Activated T-cell treated with anti-CD3 and anti-CD28 coated beads for 4 hours (primary cell): ENCODE measurements around the gene JAKMIP3.

Experiments
- DNase-seq: peaks from one replicate; pipeline ENCODE4 v3.0.0-alpha.2; 2020

The JAKMIP3 gene

GRCh38 chr10:132100091-132100481 lies 34.3 kb downstream of the JAKMIP3 start:
- no peak for DNase-seq

- no peak for DNase-seq
These were observed 35.0 kb downstream of the JAKMIP3 start for GRCh38 chr10:132100556-132101349.

GRCh38 chr10:132101529-132101928 lies 35.8 kb downstream of the JAKMIP3 start:
- no peak for DNase-seq

- DNase-seq = no peak
These were observed 36.4 kb downstream of the JAKMIP3 start for GRCh38 chr10:132102071-132102716.

- DNase-seq = no peak
These were observed 37.0 kb downstream of the JAKMIP3 start for GRCh38 chr10:132102717-132103110.

GRCh38 chr10:132103116-132103910 lies 37.6 kb downstream of the JAKMIP3 start:
- DNase-seq = no peak

GRCh38 chr10:132104062-132104461 lies 38.3 kb downstream of the JAKMIP3 start:
- DNase-seq = no peak

GRCh38 chr10:132104471-132105301 lies 38.9 kb downstream of the JAKMIP3 start:
- no peak for DNase-seq

GRCh38 chr10:132105302-132105995 lies 39.7 kb downstream of the JAKMIP3 start:
- no peak for DNase-seq

GRCh38 chr10:132106431-132106830 lies 40.7 kb downstream of the JAKMIP3 start:
- DNase-seq = no peak

GRCh38 chr10:132107186-132107948 lies 41.6 kb downstream of the JAKMIP3 start:
- DNase-seq = no peak

GRCh38 chr10:132107949-132108877 lies 42.5 kb downstream of the JAKMIP3 start:
- no peak for DNase-seq

GRCh38 chr10:132109341-132110110 lies 43.8 kb downstream of the JAKMIP3 start:
- DNase-seq = no peak

- DNase-seq = no peak
These were observed 44.4 kb downstream of the JAKMIP3 start for GRCh38 chr10:132110111-132110521.

GRCh38 chr10:132110713-132111112 lies 45.0 kb downstream of the JAKMIP3 start:
- DNase-seq = no peak

- no peak for DNase-seq
These were observed 45.5 kb downstream of the JAKMIP3 start for GRCh38 chr10:132111121-132111731.

- DNase-seq = no peak
These were observed 46.2 kb downstream of the JAKMIP3 start for GRCh38 chr10:132111871-132112341.

GRCh38 chr10:132112611-132113010 lies 46.9 kb downstream of the JAKMIP3 start:
- no peak for DNase-seq

- DNase-seq = no peak
These were observed 47.5 kb downstream of the JAKMIP3 start for GRCh38 chr10:132113206-132113605.
